GM23338 (cell line): ENCODE results near the gene PTCD2. TPM values are rescaled to one million over a fixed set of nuclear protein-coding genes. Genes with fewer than 3 reads are reported as not detected.
"Not testable (repeated sequence)": the region's sequence is repeated elsewhere in the genome, so short reads cannot be mapped to it uniquely, and the experiment has no call there.

ENCODE experiments used
- ATAC-seq: fragments of 200-7000 bp; cut with Tn5 transposase; 3 replicates; pipeline ENCODE4 v1.9.1; 2020
- DNase-seq: peaks from one replicate; pipeline ENCODE4 v3.0.0-alpha.2; 2015; ENCODE audit warnings: low spot score
- H2AFZ ChIP-seq: fragments of 200-600 bp; sonication (generic); 2 replicates; pipeline ENCODE4 v1.8.0; 2016; ENCODE audit warnings: antibody characterized with exemption, mild to moderate bottlenecking, moderate library complexity
- H3F3A ChIP-seq: fragments of 200-600 bp; sonication (generic); replicated peaks from 2 replicates; pipeline ENCODE4 v1.8.0; 2017; ENCODE audit warnings: antibody characterized with exemption, mixed run types, low read depth
- H3K27ac ChIP-seq: fragments of 200-600 bp; sonication (generic); 2 replicates; pipeline ENCODE4 v1.6.1; 2016; ENCODE audit warnings: low read depth
- H3K27me3 ChIP-seq: fragments of 200-600 bp; sonication (generic); 2 replicates; pipeline ENCODE4 v1.8.0; 2016; ENCODE audit warnings: mild to moderate bottlenecking, mixed run types, moderate library complexity; ENCODE audit not compliant: insufficient read depth
- H3K36me3 ChIP-seq: fragments of 200-600 bp; sonication (generic); 2 replicates; pipeline ENCODE4 v1.8.0; 2016; ENCODE audit warnings: mild to moderate bottlenecking; ENCODE audit not compliant: insufficient read depth
- H3K4me1 ChIP-seq: fragments of 200-600 bp; sonication (generic); 2 replicates; pipeline ENCODE4 v1.8.0; 2016; ENCODE audit warnings: mild to moderate bottlenecking, moderate library complexity; ENCODE audit not compliant: insufficient read depth
- H3K4me2 ChIP-seq: fragments of 200-600 bp; sonication (generic); 2 replicates; pipeline ENCODE4 v1.7.1; 2017; ENCODE audit warnings: mixed run types
- H3K4me3 ChIP-seq: fragments of 200-600 bp; sonication (generic); 2 replicates; pipeline ENCODE4 v1.6.1; 2016; ENCODE audit warnings: mixed run types
- H3K79me2 ChIP-seq: fragments of 200-600 bp; sonication (generic); replicated peaks from 2 replicates; pipeline ENCODE4 v1.8.0; 2017; ENCODE audit warnings: mild to moderate bottlenecking; ENCODE audit not compliant: insufficient read depth
- H3K9me2 ChIP-seq: fragments of 200-600 bp; sonication (generic); 2 replicates; pipeline ENCODE4 v1.8.0; 2017; ENCODE audit not compliant: insufficient read depth
- H4K20me1 ChIP-seq: fragments of 200-600 bp; sonication (generic); replicated peaks from 2 replicates; pipeline ENCODE4 v1.8.0; 2017; ENCODE audit warnings: mild to moderate bottlenecking; ENCODE audit not compliant: insufficient read depth
- H3K27ac Mint-ChIP-seq: 2 replicates; pipeline ENCODE4 v1.8.0; 2020; ENCODE audit warnings: inconsistent platforms, mild to moderate bottlenecking, moderate library complexity, mixed read lengths
- H3K27me3 Mint-ChIP-seq: 3 replicates; pipeline ENCODE4 v1.8.0; 2022; ENCODE audit warnings: low read depth, mild to moderate bottlenecking, moderate library complexity, mixed read lengths, inconsistent platforms; ENCODE audit not compliant: insufficient read depth, poor library complexity
- H3K36me3 Mint-ChIP-seq: 3 replicates; pipeline ENCODE4 v1.8.0; 2021; ENCODE audit warnings: low read depth, mild to moderate bottlenecking, inconsistent platforms, moderate library complexity, mixed read lengths
- H3K4me1 Mint-ChIP-seq: 3 replicates; pipeline ENCODE4 v1.8.0; 2020; ENCODE audit warnings: mild to moderate bottlenecking, inconsistent platforms, mixed read lengths
- H3K4me3 Mint-ChIP-seq: 3 replicates; pipeline ENCODE4 v1.8.0; 2021; ENCODE audit warnings: moderate library complexity, mild to moderate bottlenecking, inconsistent platforms, mixed read lengths
- H3K9me3 Mint-ChIP-seq: 3 replicates; pipeline ENCODE4 v1.8.0; 2020; ENCODE audit warnings: moderate library complexity, mild to moderate bottlenecking, inconsistent platforms, mixed read lengths
- CREB1 ChIP-seq: fragments of 250-450 bp; sonication (Bioruptor Pico); IDR thresholded peaks from 2 replicates; pipeline ENCODE4 v1.5.0; 2020; ENCODE audit warnings: low read depth, mild to moderate bottlenecking, moderate library complexity
- ETS1 ChIP-seq: IDR thresholded peaks from 2 replicates; pipeline ENCODE4 v1.6.1; 2016; ENCODE audit warnings: antibody characterized with exemption
- JUNB ChIP-seq: IDR thresholded peaks from one replicate; pipeline ENCODE4 v1.6.1; 2016; ENCODE audit warnings: antibody characterized with exemption; ENCODE audit not compliant: unreplicated experiment
- NANOG ChIP-seq: IDR thresholded peaks from 2 replicates; pipeline ENCODE4 v1.6.1; 2016; ENCODE audit warnings: antibody characterized with exemption, borderline replicate concordance
- ZNF114 ChIP-seq: fragments of 250-450 bp; sonication (Bioruptor Pico); IDR thresholded peaks from 2 replicates; pipeline ENCODE4 v1.5.0; 2020; ENCODE audit warnings: mild to moderate bottlenecking, moderate library complexity
- ZNF331 ChIP-seq: fragments of 250-450 bp; sonication (Bioruptor Pico); IDR thresholded peaks from 2 replicates; pipeline ENCODE4 v1.5.0; 2020; ENCODE audit warnings: low read depth, mild to moderate bottlenecking, moderate library complexity
- polyA plus RNA-seq: library from polyadenylated mRNA; unstranded; fragments of >200 nt; fragmentation: Nextera tagmentation; extraction: Ambion mirVana; gene quantifications from 2 replicates; pipeline ENCODE4 v1.2.1, GENCODE V29; 2016
- total RNA-seq: library from RNA; depleted of rRNA; stranded (reverse); fragments of >200 nt; shearing (Covaris generic); gene quantifications from 2 replicates; pipeline ENCODE4 v1.2.3, GENCODE V29; 2014

The PTCD2 gene
- total and polyA plus RNA-seq, 2 experiments from 2014 or later: 8.8 to 14.5 TPM

- Histone ChIP-seq H3K9me2 (no peaks in the 10 kb centered on the region), H3K36me3 (peaks cover 4% of the 10 kb centered on the region; the same call in 1 of the 2 replicates), H3K79me2 (peaks cover 35% of the 10 kb centered on the region), H3F3A (no peaks in the 10 kb centered on the region), H3K4me1 (peaks cover 20% of the 10 kb centered on the region), H3K4me3 (no peak overlapping the region), H4K20me1 (no peaks in the 10 kb centered on the region), H2AFZ (no peak overlapping the region), H3K27me3 (no peaks in the 10 kb centered on the region), H3K27ac (no peak overlapping the region), H3K4me2 (no peak overlapping the region)
- no peak for DNase-seq
- no peak overlapping the region for H3K27ac Mint-ChIP-seq
- no peak overlapping the region for H3K4me3 Mint-ChIP-seq
- H3K36me3 Mint-ChIP-seq: peaks cover 13% of the 10 kb centered on the region
- peaks cover 13% of the 10 kb centered on the region for H3K4me1 Mint-ChIP-seq
- no peaks in the 10 kb centered on the region for H3K9me3 Mint-ChIP-seq
- ATAC-seq: no peak
- no peaks in the 10 kb centered on the region for H3K27me3 Mint-ChIP-seq
- TF ChIP-seq ETS1: no peak
- no peak for TF ChIP-seq JUNB
- no peak for TF ChIP-seq CREB1 (CRISPR knock-in tag)
- no peak for TF ChIP-seq NANOG
- no peak for TF ChIP-seq ZNF331 (CRISPR knock-in tag)
These were observed 23.9 kb upstream of the PTCD2 start for GRCh38 chr5:72296256-72296655.

- H4K20me1 ChIP-seq, H3K9me3 Mint-ChIP-seq, H2AFZ ChIP-seq, H3K9me2 ChIP-seq, H3K4me2 ChIP-seq, ATAC-seq, H3K27me3 ChIP-seq, H3K4me3 Mint-ChIP-seq, H3K4me3 ChIP-seq, H3F3A ChIP-seq, H3K27me3 Mint-ChIP-seq, H3K27ac ChIP-seq, H3K36me3 ChIP-seq, DNase-seq: not testable (repeated sequence)
- peaks cover 43% of the 10 kb centered on the region for H3K79me2 ChIP-seq
- Mint-ChIP-seq H3K36me3 (peaks cover 14% of the 10 kb centered on the region), H3K4me1 (peaks cover 22% of the 10 kb centered on the region), H3K27ac (peak overlapping the region; percentile 80)
- H3K4me1 ChIP-seq: peaks cover 25% of the 10 kb centered on the region; the same call in 1 of the 2 replicates
These were observed 22.0 kb upstream of the PTCD2 start for GRCh38 chr5:72298136-72298535.

DNA sequence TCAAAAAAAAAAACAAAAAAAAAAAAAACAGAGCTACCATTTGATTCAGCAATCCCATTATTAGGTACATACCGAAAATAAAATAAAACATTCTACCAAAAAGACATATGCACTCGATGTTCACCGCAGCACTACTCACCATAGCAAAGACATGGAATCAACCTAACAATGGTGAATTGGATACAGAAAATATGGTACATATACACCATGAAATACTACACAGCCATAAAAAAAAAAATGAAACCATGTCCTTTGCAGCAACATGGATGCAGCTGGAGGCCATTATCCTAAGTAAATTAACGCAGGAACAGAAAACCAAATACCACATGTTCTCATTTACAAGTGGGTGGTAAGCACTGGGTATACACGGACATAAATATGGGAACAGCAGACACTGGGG is 21.5 kb upstream of the PTCD2 start:
- no peak overlapping the region for H3K27ac Mint-ChIP-seq
- H3K9me3 Mint-ChIP-seq: no peaks in the 10 kb centered on the region
- Histone ChIP-seq H3K4me3 (no peak overlapping the region), H3K4me2 (no peak overlapping the region), H3K36me3 (peaks cover 4% of the 10 kb centered on the region; the same call in 1 of the 2 replicates), H3K79me2 (peaks cover 49% of the 10 kb centered on the region), H3K4me1 (peaks cover 26% of the 10 kb centered on the region; the same call in 1 of the 2 replicates), H3F3A (no peaks in the 10 kb centered on the region), H4K20me1 (no peaks in the 10 kb centered on the region), H3K27me3 (no peaks in the 10 kb centered on the region), H2AFZ (no peak overlapping the region), H3K9me2 (no peaks in the 10 kb centered on the region), H3K27ac (no peak overlapping the region)
- H3K27me3 Mint-ChIP-seq: no peaks in the 10 kb centered on the region
- TF ChIP-seq ZNF114 (CRISPR knock-in tag) (no peak), NANOG (no peak)
- ATAC-seq (no peak), DNase-seq (no peak)
- peaks cover 19% of the 10 kb centered on the region for H3K36me3 Mint-ChIP-seq
- H3K4me1 Mint-ChIP-seq: peaks cover 22% of the 10 kb centered on the region
- H3K4me3 Mint-ChIP-seq: no peak overlapping the region
